CD4-positive, alpha-beta memory T cell (primary cell): ENCODE measurements around the gene MAD1L1. TPM values are rescaled to one million over a fixed set of nuclear protein-coding genes. Genes with fewer than 3 reads are reported as not detected.

Experiments
- CTCF ChIA-PET: fragments of 350-600 bp; sonication (Branson Sonifier 250); formaldehyde crosslinking; loops from one replicate; lab custom pipeline; 2021; ENCODE audit warnings: inconsistent platforms; ENCODE audit not compliant: partially characterized antibody; lab: Charles Lee
- POLR2A ChIA-PET: fragments of 350-600 bp; sonication (Branson Sonifier 250); formaldehyde crosslinking; loops from one replicate; lab custom pipeline; 2021; ENCODE audit not compliant: partially characterized antibody; lab: Charles Lee
- DNase-seq, 5 donors: peaks; one replicate each; pipeline versions ENCODE4 v3.0.0 to v3.0.0-alpha.2; 2020 to 2022; ENCODE audit warnings: mixed read lengths in 1 of 5
- H3K27ac ChIP-seq: one replicate; pipeline ENCODE4 v1.7.0; 2013; ENCODE audit warnings: low read depth, low read length
- H3K27me3 ChIP-seq: 2 replicates; pipeline ENCODE4 v1.7.0; 2013; ENCODE audit warnings: mild to moderate bottlenecking, low read length, moderate library complexity; ENCODE audit not compliant: insufficient read depth
- H3K36me3 ChIP-seq: 2 replicates; pipeline ENCODE4 v1.7.0; 2013; ENCODE audit warnings: mild to moderate bottlenecking, low read length, moderate library complexity; ENCODE audit not compliant: insufficient read depth
- H3K4me1 ChIP-seq: 2 replicates; pipeline ENCODE4 v1.7.0; 2013; ENCODE audit warnings: mild to moderate bottlenecking, low read length, moderate library complexity; ENCODE audit not compliant: insufficient read depth
- H3K4me3 ChIP-seq, 2 donors: one replicate each; pipeline ENCODE4 v1.7.0; 2013; ENCODE audit warnings: low read length in 2 of 2, mild to moderate bottlenecking in 1 of 2
- H3K9me3 ChIP-seq, 2 donors: one replicate each; pipeline ENCODE4 v1.7.0; 2013; ENCODE audit warnings: low read length in 2 of 2, control low read depth in 1 of 2; ENCODE audit not compliant: control insufficient read depth in 1 of 2
- H3K27ac Mint-ChIP-seq, 7 donors: one replicate each; pipeline ENCODE4 v1.8.0; 2020 to 2021; ENCODE audit warnings: mixed read lengths in 7 of 7, mild to moderate bottlenecking in 6 of 7, inconsistent platforms in 3 of 7, moderate library complexity in 3 of 7
- H3K27me3 Mint-ChIP-seq, 2 donors: one replicate each; pipeline ENCODE4 v1.8.0; 2020 to 2021; ENCODE audit warnings: mixed read lengths in 2 of 2
- H3K36me3 Mint-ChIP-seq, 2 donors: one replicate each; pipeline ENCODE4 v1.8.0; 2020 to 2021; ENCODE audit warnings: mixed read lengths in 2 of 2, inconsistent platforms in 1 of 2, mild to moderate bottlenecking in 1 of 2
- H3K4me1 Mint-ChIP-seq, 4 donors: one replicate each; pipeline ENCODE4 v1.8.0; 2020 to 2021; ENCODE audit warnings: mixed read lengths in 4 of 4, mild to moderate bottlenecking in 1 of 4
- H3K4me3 Mint-ChIP-seq, 8 donors: one replicate each; pipeline ENCODE4 v1.8.0; 2020 to 2021; ENCODE audit warnings: mixed read lengths in 8 of 8, mild to moderate bottlenecking in 7 of 8, moderate library complexity in 6 of 8, inconsistent platforms in 3 of 8
- H3K9me3 Mint-ChIP-seq, 8 donors: one replicate each; pipeline ENCODE4 v1.8.0; 2020 to 2021; ENCODE audit warnings: mixed read lengths in 8 of 8, mild to moderate bottlenecking in 5 of 8, inconsistent platforms in 3 of 8, moderate library complexity in 1 of 8
- intact Hi-C: fragments of 100-400 bp; cut with micrococcal nuclease; formaldehyde crosslinking; loops from one replicate; pipeline ENCODE4 v1.15.1; 2023
- polyA plus RNA-seq, 2 donors: library from polyadenylated mRNA; unstranded; fragments of 300-500 nt; fragmentation: Illumina TruSeq; gene quantifications; one replicate each; pipeline ENCODE4 v1.2.3, GENCODE V29; 2021
- total RNA-seq, 2 experiments: library from RNA; stranded (reverse); gene quantifications; one replicate each; pipeline ENCODE4 v1.2.3, GENCODE V29; 2021

The MAD1L1 gene
- total and polyA plus RNA-seq, 4 experiments from 2014 or later: 89.9 to 132 (median 110) TPM

DNA sequence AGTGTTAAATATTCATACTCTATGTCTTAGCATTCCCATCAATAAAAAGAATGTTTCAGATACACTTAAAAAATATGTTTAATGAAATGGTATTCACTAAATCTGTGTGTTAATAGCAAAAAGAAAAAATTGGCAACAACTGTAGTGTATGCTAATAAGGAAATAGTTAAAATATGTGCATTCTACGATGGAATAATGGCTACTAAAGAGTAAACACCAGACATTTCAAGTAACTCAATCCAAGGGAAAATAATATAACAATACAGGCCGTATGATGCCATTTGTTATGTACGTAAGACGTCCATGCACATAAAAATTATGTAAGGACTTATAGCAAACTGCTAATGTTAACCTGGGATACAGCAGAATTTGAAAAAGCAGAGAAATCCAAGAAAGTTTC, 46.6 kb downstream of the MAD1L1 start:
- no peak overlapping the region for H3K4me3 Mint-ChIP-seq
- POLR2A ChIA-PET: no interaction called here
- Histone ChIP-seq H3K27ac (no peak overlapping the region), H3K4me1 (no peaks in the 10 kb centered on the region), H3K4me3 (no peak overlapping the region), H3K9me3 (no peaks in the 10 kb centered on the region), H3K36me3 (no peaks in the 10 kb centered on the region), H3K27me3 (no peaks in the 10 kb centered on the region)
- H3K27me3 Mint-ChIP-seq: no peaks in the 10 kb centered on the region
- CTCF ChIA-PET: interaction anchor here (1.0 kb wide), 1 partner anchor 9 kb away, joined by 3 read pairs; no protein-coding TSS in a partner anchor
- intact Hi-C loops: no loop called here
- peaks cover 0 to 2% (median 0%) of the 10 kb centered on the region in 4 donors for H3K4me1 Mint-ChIP-seq
- H3K36me3 Mint-ChIP-seq: peaks cover 31 to 49% of the 10 kb centered on the region in 2 donors
- no peak for DNase-seq
- peaks cover 0 to 8% (median 3%) of the 10 kb centered on the region in 8 donors for H3K9me3 Mint-ChIP-seq
- no peak overlapping the region for H3K27ac Mint-ChIP-seq

DNA sequence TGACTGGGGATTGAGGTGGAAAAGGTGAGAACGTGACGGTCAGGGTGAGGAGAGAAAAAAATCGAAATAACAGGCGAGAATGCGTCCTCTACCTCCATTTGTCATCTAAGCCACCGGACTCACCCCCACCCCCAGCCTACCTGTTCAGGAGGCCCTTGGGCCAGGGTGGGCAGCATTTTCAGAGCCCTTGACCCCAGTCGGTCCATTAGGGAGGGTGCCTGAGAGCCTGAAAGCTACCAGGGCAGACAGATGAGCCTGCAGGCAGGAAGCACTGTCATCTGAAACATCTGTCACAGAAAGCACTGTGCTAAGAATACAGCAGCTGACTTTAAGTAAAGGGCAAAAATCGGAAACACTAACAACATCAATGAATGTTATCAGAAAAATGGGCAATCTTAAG, 47.0 kb downstream of the MAD1L1 start:
- Histone ChIP-seq H3K9me3 (no peaks in the 10 kb centered on the region), H3K27ac (no peak overlapping the region), H3K36me3 (no peaks in the 10 kb centered on the region), H3K4me1 (no peaks in the 10 kb centered on the region), H3K4me3 (no peak overlapping the region), H3K27me3 (no peaks in the 10 kb centered on the region)
- Mint-ChIP-seq H3K27me3 (no peaks in the 10 kb centered on the region), H3K4me1 (peaks cover 0 to 2% (median 0%) of the 10 kb centered on the region in 4 donors), H3K36me3 (peaks cover 31 to 48% of the 10 kb centered on the region in 2 donors), H3K27ac (no peak overlapping the region), H3K4me3 (no peak overlapping the region), H3K9me3 (peaks cover 0 to 8% (median 3%) of the 10 kb centered on the region in 8 donors)
- POLR2A ChIA-PET: no interaction called here
- DNase-seq: no peak
- intact Hi-C loops: no loop called here
- CTCF ChIA-PET: interaction anchor here (1.0 kb wide), 1 partner anchor 9 kb away, joined by 3 read pairs; no protein-coding TSS in a partner anchor

DNA sequence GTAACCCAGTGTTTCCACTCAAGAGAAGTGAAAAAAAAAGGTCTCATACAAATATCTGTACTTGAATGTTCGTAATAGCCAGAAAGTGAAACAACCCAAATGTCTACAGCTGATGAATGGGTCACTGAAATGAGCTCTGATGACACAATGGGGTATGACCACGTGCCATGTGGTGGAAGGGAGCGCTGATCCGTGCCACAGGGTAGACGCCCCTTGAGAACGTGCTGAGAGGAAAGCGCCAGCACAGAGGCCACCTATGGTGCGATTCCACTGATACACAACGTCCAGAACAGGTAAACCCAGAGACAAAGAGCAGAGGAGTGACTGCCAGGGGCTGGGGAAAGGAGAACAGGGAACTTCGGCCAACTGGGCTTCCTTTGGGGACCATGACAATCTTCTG, 50.3 kb downstream of the MAD1L1 start:
- no peaks in the 10 kb centered on the region for H3K27me3 Mint-ChIP-seq
- H3K27me3 ChIP-seq: no peaks in the 10 kb centered on the region
- intact Hi-C loops: no loop called here
- DNase-seq: no peak
- POLR2A ChIA-PET: no interaction called here
- H3K36me3 ChIP-seq: no peaks in the 10 kb centered on the region
- no peaks in the 10 kb centered on the region for H3K9me3 ChIP-seq
- H3K9me3 Mint-ChIP-seq: no peaks in the 10 kb centered on the region
- H3K27ac Mint-ChIP-seq: no peak overlapping the region
- no peak overlapping the region for H3K4me3 ChIP-seq
- no peaks in the 10 kb centered on the region for H3K4me1 ChIP-seq
- H3K27ac ChIP-seq: no peak overlapping the region
- peaks cover 19 to 26% of the 10 kb centered on the region in 2 donors for H3K36me3 Mint-ChIP-seq
- CTCF ChIA-PET: no interaction called here
- H3K4me3 Mint-ChIP-seq: no peak overlapping the region
- H3K4me1 Mint-ChIP-seq: peaks cover 0 to 2% (median 0%) of the 10 kb centered on the region in 4 donors

DNA sequence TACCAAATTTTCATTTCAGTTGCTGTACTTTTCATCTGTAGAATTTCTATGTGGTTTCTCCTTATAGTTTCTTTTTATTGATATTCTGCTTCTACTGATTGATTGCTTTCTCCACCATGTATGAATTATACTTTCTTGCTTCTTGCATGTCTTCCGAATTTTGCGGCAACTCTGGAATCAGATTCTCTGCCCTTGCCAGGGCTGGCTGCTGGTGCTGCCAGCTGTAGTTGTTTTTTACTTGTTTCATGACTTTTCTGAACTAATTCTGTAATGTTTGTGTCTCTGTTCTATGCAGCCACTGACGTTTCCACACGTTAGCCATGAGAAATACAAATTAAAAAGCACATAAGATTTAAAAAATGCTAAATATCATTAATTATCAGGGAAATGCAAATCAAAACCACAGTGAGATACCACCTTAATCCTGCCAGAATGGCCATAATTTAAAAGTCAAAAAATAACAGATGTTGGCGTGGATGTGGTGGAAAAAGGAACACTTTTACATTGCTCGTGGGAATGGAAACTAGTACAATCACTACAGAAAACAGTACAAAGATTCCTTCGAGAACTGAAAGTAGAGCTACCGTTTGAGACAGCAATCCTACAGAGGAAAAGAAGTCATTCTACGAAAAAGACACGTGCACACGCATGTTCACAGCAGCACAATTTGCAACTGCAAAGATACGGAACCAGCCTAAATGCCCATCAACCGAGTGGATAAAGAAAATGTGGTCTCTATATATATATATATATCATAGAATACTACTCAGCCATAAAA, 51.5 kb downstream of the MAD1L1 start:
- Histone ChIP-seq H3K9me3 (no peaks in the 10 kb centered on the region), H3K36me3 (no peaks in the 10 kb centered on the region), H3K4me3 (no peak overlapping the region), H3K4me1 (no peaks in the 10 kb centered on the region), H3K27me3 (no peaks in the 10 kb centered on the region), H3K27ac (no peak overlapping the region)
- Mint-ChIP-seq H3K9me3 (no peaks in the 10 kb centered on the region), H3K4me3 (no peak overlapping the region), H3K27ac (peak overlapping the region in 1 of 7 donors; percentile 8), H3K36me3 (peaks cover 21 to 26% of the 10 kb centered on the region in 2 donors), H3K27me3 (no peaks in the 10 kb centered on the region), H3K4me1 (peaks cover 0 to 2% (median 0%) of the 10 kb centered on the region in 4 donors)
- ChIA-PET CTCF (no interaction called here), POLR2A (no interaction called here)
- intact Hi-C loops: no loop called here
- no peak for DNase-seq

DNA sequence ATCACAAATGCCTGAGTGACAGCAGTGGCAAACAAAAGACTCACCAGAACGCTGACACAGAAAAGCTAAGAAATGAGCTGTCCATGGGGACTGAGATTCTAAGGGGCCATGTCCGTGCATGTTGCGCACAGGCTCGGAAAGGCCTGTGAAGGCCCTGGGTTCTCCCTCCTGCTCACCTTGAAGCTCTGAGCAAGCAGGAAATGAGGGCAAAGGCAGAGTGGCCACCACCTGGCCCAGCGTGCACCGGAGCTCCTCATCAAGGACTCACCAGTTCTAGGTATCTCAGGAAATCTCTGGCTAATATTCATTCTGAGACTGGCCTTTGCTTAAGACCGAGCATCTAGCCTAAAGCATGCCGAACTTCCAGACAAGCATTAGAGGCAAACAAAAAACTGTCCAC, 52.7 kb downstream of the MAD1L1 start:
- H3K27me3 Mint-ChIP-seq: no peaks in the 10 kb centered on the region
- Histone ChIP-seq H3K9me3 (no peaks in the 10 kb centered on the region), H3K27ac (no peak overlapping the region), H3K36me3 (no peaks in the 10 kb centered on the region), H3K27me3 (no peaks in the 10 kb centered on the region), H3K4me3 (no peak overlapping the region), H3K4me1 (no peaks in the 10 kb centered on the region)
- no peak for DNase-seq
- H3K36me3 Mint-ChIP-seq: peaks cover 15 to 22% of the 10 kb centered on the region in 2 donors
- peak overlapping the region in 1 of 7 donors; percentile 12 for H3K27ac Mint-ChIP-seq
- H3K4me1 Mint-ChIP-seq: peaks cover 0 to 4% (median 2%) of the 10 kb centered on the region in 4 donors
- ChIA-PET CTCF (no interaction called here), POLR2A (no interaction called here)
- no peaks in the 10 kb centered on the region for H3K9me3 Mint-ChIP-seq
- no peak overlapping the region for H3K4me3 Mint-ChIP-seq
- intact Hi-C loops: no loop called here

DNA sequence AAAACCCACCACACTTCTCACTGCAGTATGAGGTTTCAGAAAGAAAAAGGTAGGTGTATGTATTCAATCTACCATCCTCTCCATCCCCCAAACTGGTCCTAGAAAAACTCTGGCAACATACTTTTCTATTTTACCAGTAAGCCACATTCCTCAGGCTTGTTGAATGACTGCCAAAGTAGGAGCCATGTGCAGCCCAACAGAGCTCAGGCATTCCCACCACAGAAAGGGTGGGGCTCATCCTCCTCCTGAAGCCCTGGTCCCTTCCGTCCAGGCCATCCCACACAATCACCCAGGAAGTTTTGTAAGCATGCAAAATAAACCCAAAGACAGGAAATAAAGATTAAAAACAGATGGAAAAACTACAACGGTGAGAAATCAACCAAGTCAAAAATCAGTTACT, 57.2 kb downstream of the MAD1L1 start:
- no peak overlapping the region for H3K27ac ChIP-seq
- peaks cover 11 to 19% of the 10 kb centered on the region in 2 donors for H3K36me3 Mint-ChIP-seq
- no peaks in the 10 kb centered on the region for H3K9me3 Mint-ChIP-seq
- no peaks in the 10 kb centered on the region for H3K36me3 ChIP-seq
- H3K4me1 Mint-ChIP-seq: peaks cover 0 to 4% (median 1%) of the 10 kb centered on the region in 4 donors
- DNase-seq: no peak
- ChIA-PET CTCF (no interaction called here), POLR2A (no interaction called here)
- no peaks in the 10 kb centered on the region for H3K4me1 ChIP-seq
- no peak overlapping the region for H3K4me3 Mint-ChIP-seq
- intact Hi-C loops: no loop called here
- no peaks in the 10 kb centered on the region for H3K27me3 ChIP-seq
- H3K27ac Mint-ChIP-seq: no peak overlapping the region
- H3K27me3 Mint-ChIP-seq: no peaks in the 10 kb centered on the region
- no peak overlapping the region for H3K4me3 ChIP-seq
- H3K9me3 ChIP-seq: no peaks in the 10 kb centered on the region

DNA sequence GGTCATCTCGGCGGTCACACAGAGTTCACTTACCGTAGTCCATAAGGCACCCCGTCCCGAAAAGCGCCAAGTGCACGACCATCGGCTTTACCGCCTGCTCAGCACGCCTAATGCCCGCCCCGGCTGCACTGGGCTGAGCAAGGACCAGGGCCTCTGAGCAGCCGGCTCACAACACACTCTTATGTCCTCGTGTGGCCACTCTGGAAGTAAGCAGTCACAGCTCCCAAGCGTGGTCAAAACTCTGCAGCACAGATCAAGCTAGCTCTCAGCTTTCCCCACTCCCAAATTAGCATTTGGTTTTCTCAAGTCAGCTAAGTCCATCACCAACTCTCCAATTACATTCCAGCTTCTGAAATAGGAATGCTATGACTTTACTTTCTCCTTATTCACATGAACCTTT, 57.7 kb downstream of the MAD1L1 start:
- Histone ChIP-seq H3K4me3 (no peak overlapping the region), H3K4me1 (no peaks in the 10 kb centered on the region), H3K36me3 (no peaks in the 10 kb centered on the region), H3K27me3 (no peaks in the 10 kb centered on the region), H3K27ac (no peak overlapping the region), H3K9me3 (no peaks in the 10 kb centered on the region)
- H3K27me3 Mint-ChIP-seq: no peaks in the 10 kb centered on the region
- H3K4me3 Mint-ChIP-seq: no peak overlapping the region
- ChIA-PET POLR2A (no interaction called here), CTCF (no interaction called here)
- H3K36me3 Mint-ChIP-seq: peaks cover 14 to 23% of the 10 kb centered on the region in 2 donors
- H3K27ac Mint-ChIP-seq: peak overlapping the region in 1 of 7 donors; percentile 53
- intact Hi-C loops: no loop called here
- H3K9me3 Mint-ChIP-seq: no peaks in the 10 kb centered on the region
- H3K4me1 Mint-ChIP-seq: peaks cover 0 to 4% (median 1%) of the 10 kb centered on the region in 4 donors
- no peak for DNase-seq
